K562 treated with DMSO at 1 percent for 12 hours (cell line): Measurements from ENCODE around the gene VRK2. TPM values are rescaled to one million over a fixed set of nuclear protein-coding genes. Genes with fewer than 3 reads are reported as not detected.

ENCODE experiments used
- total RNA-seq: library from RNA; unstranded; fragments of 300-600 nt; gene quantifications from 2 replicates; pipeline ENCODE4 v1.2.3, GENCODE V29; 2022; ENCODE audit not compliant: insufficient read depth

VRK2 gene
- 10.5 and 27.8 TPM in 2 replicates for total RNA-seq

DNA sequence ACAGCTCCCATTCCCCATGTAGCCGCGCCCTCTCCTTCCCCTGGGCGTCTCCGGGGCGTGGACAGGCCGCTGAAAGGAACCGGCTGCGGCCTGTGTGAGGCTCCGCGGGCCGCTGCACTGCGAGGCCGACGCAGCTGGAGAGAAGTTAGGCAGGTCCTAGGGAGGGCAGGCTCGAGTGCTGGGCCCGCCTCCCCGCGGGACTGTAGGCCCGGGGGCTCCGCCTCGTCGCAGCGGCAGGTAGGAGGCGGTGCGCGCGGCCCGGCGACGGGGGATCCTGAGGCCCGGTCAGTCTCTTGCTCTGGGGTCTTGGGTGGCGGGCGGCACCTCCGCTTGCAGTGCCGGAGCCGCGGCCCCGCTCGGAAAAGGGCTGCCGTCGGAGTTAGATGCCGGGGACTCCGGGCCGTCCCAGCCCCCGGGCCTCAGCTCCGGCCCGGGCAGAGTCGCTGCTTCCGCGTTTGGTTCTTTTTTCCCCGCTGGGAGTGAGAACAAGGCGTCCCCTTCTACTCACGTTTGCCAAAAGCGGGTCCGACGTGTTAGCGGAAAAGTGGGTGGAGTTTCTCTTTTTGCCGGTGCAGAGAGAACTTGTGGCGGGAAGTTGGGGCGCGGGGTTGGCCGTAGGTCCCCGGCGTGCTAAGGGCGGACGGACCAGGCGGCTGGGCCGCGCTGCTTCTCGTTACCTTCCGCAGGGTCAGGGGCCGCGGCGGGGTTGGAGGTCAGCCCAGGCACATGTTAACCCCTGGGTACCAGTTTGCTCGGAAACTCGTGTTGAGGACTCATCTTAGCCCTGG is at the start of gene VRK2:
Gene VRK2, plus strand, starts transcription at position 222 of the 788 bp plus-strand sequence. CDS start 2,026 bp downstream, outside the sequence.

Other genes with a start within 250 kb of the VRK2 start
- 16.6 and 29.1 TPM in 2 replicates for gene FANCL, start 194.5 kb downstream of the VRK2 start, total RNA-seq